Stimulated activated CD4-positive, alpha-beta T cell treated with anti-CD3 and anti-CD28 coated beads, Interleukin-2, amount 100 ng/mL, for 4 hours (primary cell): ENCODE results near the gene IL32.

Experiments used
- DNase-seq: peaks from one replicate; pipeline ENCODE4 v3.0.0-alpha.2; 2020; ENCODE audit warnings: low read depth

IL32 gene

GRCh38 chr16:3065069-3065741 lies at the start of gene IL32:
TSS of gene IL32 (plus strand) at chr16:3065640. CDS start at chr16:3065812, 172 bp downstream.
- peak; percentile 60 for DNase-seq

GRCh38 chr16:3015865-3016521 lies 49.4 kb upstream of the IL32 start:
- DNase-seq = no peak

GRCh38 chr16:3017344-3017743 lies 48.1 kb upstream of the IL32 start:
- DNase-seq = no peak

GRCh38 chr16:3017794-3018506 lies 47.5 kb upstream of the IL32 start, which contains the start of gene CLDN6:
TSS of gene CLDN6 (minus strand) at chr16:3018183. CDS start at chr16:3016021, 2,162 bp downstream.
- DNase-seq = no peak

GRCh38 chr16:3019594-3020246 lies 45.7 kb upstream of the IL32 start:
- DNase-seq = no peak

GRCh38 chr16:3020247-3020603 lies 45.2 kb upstream of the IL32 start, which contains the start of gene TNFRSF12A:
TSS of gene TNFRSF12A (plus strand) at chr16:3020368. CDS start at chr16:3020398, 30 bp downstream.
- no peak for DNase-seq

- peak; percentile 62 for DNase-seq
Measured at GRCh38 chr16:3020604-3021448, 44.6 kb upstream of the IL32 start.

GRCh38 chr16:3021449-3022207 lies 43.8 kb upstream of the IL32 start:
- DNase-seq = peak; percentile 84

GRCh38 chr16:3022208-3022683 lies 43.2 kb upstream of the IL32 start:
- DNase-seq = peak; percentile 91

- no peak for DNase-seq
Measured at GRCh38 chr16:3022684-3023414, 42.6 kb upstream of the IL32 start.

- DNase-seq = no peak
Measured at GRCh38 chr16:3023415-3023668, 42.1 kb upstream of the IL32 start.

- DNase-seq = peak; percentile 95
Measured at GRCh38 chr16:3023669-3024478, 41.6 kb upstream of the IL32 start, which contains the start of the genes HCFC1R1 and THOC6. TSS of gene HCFC1R1 (minus strand) at chr16:3023942. CDS start at chr16:3023941, 1 bp downstream. TSS of gene THOC6 (plus strand) at chr16:3024035. CDS start at chr16:3024327, 292 bp downstream.

- no peak for DNase-seq
Measured at GRCh38 chr16:3025032-3026002, 40.1 kb upstream of the IL32 start.

- DNase-seq = no peak
Measured at GRCh38 chr16:3026003-3026378, 39.4 kb upstream of the IL32 start.

GRCh38 chr16:3026609-3027488 lies 38.6 kb upstream of the IL32 start:
- no peak for DNase-seq

GRCh38 chr16:3027489-3027795 lies 38.0 kb upstream of the IL32 start:
- DNase-seq = no peak
